BLaER1 (cell line): ENCODE results near the gene TCF15.
"Not testable (repeated sequence)": the region's sequence is repeated elsewhere in the genome, so short reads cannot be mapped to it uniquely, and the experiment has no call there.

Experiments used
- H3K27ac ChIP-seq: shearing (Covaris generic); formaldehyde crosslinking; 2 replicates; pipeline ENCODE4 v1.8.1; 2022
- H3K27me3 ChIP-seq: shearing (Covaris generic); formaldehyde crosslinking; 2 replicates; pipeline ENCODE4 v1.8.1; 2022
- H3K36me3 ChIP-seq: shearing (Covaris generic); formaldehyde crosslinking; 2 replicates; pipeline ENCODE4 v1.8.1; 2022
- H3K4me1 ChIP-seq: shearing (Covaris generic); formaldehyde crosslinking; 2 replicates; pipeline ENCODE4 v1.8.1; 2022
- H3K4me2 ChIP-seq: shearing (Covaris generic); formaldehyde crosslinking; 2 replicates; pipeline ENCODE4 v1.8.1; 2022
- H3K4me3 ChIP-seq: shearing (Covaris generic); formaldehyde crosslinking; 2 replicates; pipeline ENCODE4 v1.8.1; 2022
- H3K9ac ChIP-seq: shearing (Covaris generic); formaldehyde crosslinking; 2 replicates; pipeline ENCODE4 v1.8.1; 2022
- H3K9me3 ChIP-seq: shearing (Covaris generic); formaldehyde crosslinking; 2 replicates; pipeline ENCODE4 v1.8.1; 2022
- H4K20me1 ChIP-seq: shearing (Covaris generic); formaldehyde crosslinking; 2 replicates; pipeline ENCODE4 v1.8.1; 2022
- Cebpa-rat ChIP-seq: shearing (Covaris generic); IDR thresholded peaks from 2 replicates; pipeline ENCODE4 v1.8.1; 2022

Gene TCF15

GRCh38 chr20:642398-643174, 32.5 kb upstream of the TCF15 start:
- Histone ChIP-seq H3K4me2 (no peak overlapping the region), H3K4me1 (peaks cover 15% of the 10 kb centered on the region), H3K9me3 (no peaks in the 10 kb centered on the region), H3K27me3 (peaks cover 13% of the 10 kb centered on the region; the same call in 1 of the 2 replicates), H3K9ac (no peak overlapping the region), H3K4me3 (no peak overlapping the region), H3K36me3 (peaks cover 9% of the 10 kb centered on the region), H3K27ac (no peak overlapping the region), H4K20me1 (no peaks in the 10 kb centered on the region)
- TF ChIP-seq Cebpa-rat, result no peak

- not testable (repeated sequence) for H3K4me3 ChIP-seq, H4K20me1 ChIP-seq, H3K4me2 ChIP-seq, H3K9ac ChIP-seq, H3K36me3 ChIP-seq, H3K9me3 ChIP-seq, H3K27ac ChIP-seq
- Histone ChIP-seq H3K27me3 (peaks cover 13% of the 10 kb centered on the region; the same call in 1 of the 2 replicates), H3K4me1 (peaks cover 15% of the 10 kb centered on the region)
Measured at GRCh38 chr20:642013-642397, 31.9 kb upstream of the TCF15 start.

GRCh38 chr20:641516-641875, 31.4 kb upstream of the TCF15 start:
- Histone ChIP-seq H3K4me1 (peaks cover 13% of the 10 kb centered on the region), H3K4me3 (no peak overlapping the region), H3K36me3 (no peaks in the 10 kb centered on the region), H3K9me3 (no peaks in the 10 kb centered on the region), H3K9ac (no peak overlapping the region), H3K27ac (no peak overlapping the region), H3K27me3 (peaks cover 13% of the 10 kb centered on the region; the same call in 1 of the 2 replicates), H3K4me2 (no peak overlapping the region), H4K20me1 (no peaks in the 10 kb centered on the region)
- TF ChIP-seq Cebpa-rat, result no peak

- Histone ChIP-seq H3K4me1 (peaks cover 7% of the 10 kb centered on the region), H4K20me1 (no peaks in the 10 kb centered on the region), H3K9ac (no peak overlapping the region), H3K9me3 (no peaks in the 10 kb centered on the region), H3K4me2 (no peak overlapping the region), H3K27ac (no peak overlapping the region), H3K27me3 (peaks cover 13% of the 10 kb centered on the region; the same call in 1 of the 2 replicates), H3K36me3 (no peaks in the 10 kb centered on the region), H3K4me3 (no peak overlapping the region)
- no peak for TF ChIP-seq Cebpa-rat
Measured at GRCh38 chr20:640674-641515, 30.8 kb upstream of the TCF15 start.

GRCh38 chr20:638579-638978, 28.5 kb upstream of the TCF15 start:
- no peak for TF ChIP-seq Cebpa-rat
- H3K9me3 ChIP-seq, result no peaks in the 10 kb centered on the region
- no peaks in the 10 kb centered on the region for H3K4me1 ChIP-seq
- no peak overlapping the region for H3K27ac ChIP-seq
- no peaks in the 10 kb centered on the region for H4K20me1 ChIP-seq
- H3K4me2 ChIP-seq, result no peak overlapping the region
- H3K4me3 ChIP-seq, result no peak overlapping the region
- H3K9ac ChIP-seq, result no peak overlapping the region
- no peaks in the 10 kb centered on the region for H3K36me3 ChIP-seq
- H3K27me3 ChIP-seq, result peaks cover 13% of the 10 kb centered on the region; the same call in 1 of the 2 replicates

- H3K36me3 ChIP-seq, result no peaks in the 10 kb centered on the region
- H3K4me3 ChIP-seq, result no peak overlapping the region
- no peak overlapping the region for H3K9ac ChIP-seq
- no peaks in the 10 kb centered on the region for H3K4me1 ChIP-seq
- no peaks in the 10 kb centered on the region for H3K9me3 ChIP-seq
- TF ChIP-seq Cebpa-rat, result no peak
- H3K27me3 ChIP-seq, result peaks cover 3% of the 10 kb centered on the region; the same call in 1 of the 2 replicates
- no peaks in the 10 kb centered on the region for H4K20me1 ChIP-seq
- H3K4me2 ChIP-seq, result no peak overlapping the region
- H3K27ac ChIP-seq, result no peak overlapping the region
Measured at GRCh38 chr20:637559-637958, 27.4 kb upstream of the TCF15 start.

- H3K4me2 ChIP-seq, result no peak overlapping the region
- H3K27me3 ChIP-seq, result no peaks in the 10 kb centered on the region
- H4K20me1 ChIP-seq, result no peaks in the 10 kb centered on the region
- no peaks in the 10 kb centered on the region for H3K9me3 ChIP-seq
- no peak for TF ChIP-seq Cebpa-rat
- no peak overlapping the region for H3K9ac ChIP-seq
- H3K4me1 ChIP-seq, result no peaks in the 10 kb centered on the region
- H3K36me3 ChIP-seq, result no peaks in the 10 kb centered on the region
- H3K4me3 ChIP-seq, result no peak overlapping the region
- H3K27ac ChIP-seq, result no peak overlapping the region
Measured at GRCh38 chr20:635893-636338, 25.8 kb upstream of the TCF15 start.

- no peaks in the 10 kb centered on the region for H3K9me3 ChIP-seq
- no peak overlapping the region for H3K4me2 ChIP-seq
- no peaks in the 10 kb centered on the region for H3K27me3 ChIP-seq
- no peaks in the 10 kb centered on the region for H3K36me3 ChIP-seq
- no peak overlapping the region for H3K4me3 ChIP-seq
- TF ChIP-seq Cebpa-rat, result no peak
- H4K20me1 ChIP-seq, result no peaks in the 10 kb centered on the region
- no peaks in the 10 kb centered on the region for H3K4me1 ChIP-seq
- H3K27ac ChIP-seq, result no peak overlapping the region
- no peak overlapping the region for H3K9ac ChIP-seq
Measured at GRCh38 chr20:635028-635892, 25.2 kb upstream of the TCF15 start.

GRCh38 chr20:634148-634925, 24.2 kb upstream of the TCF15 start:
- H3K4me1 ChIP-seq, result no peaks in the 10 kb centered on the region
- no peak overlapping the region for H3K4me3 ChIP-seq
- H3K27me3 ChIP-seq, result no peaks in the 10 kb centered on the region
- H3K4me2 ChIP-seq, result no peak overlapping the region
- H3K9ac ChIP-seq, result no peak overlapping the region
- no peak overlapping the region for H3K27ac ChIP-seq
- no peak for TF ChIP-seq Cebpa-rat
- H4K20me1 ChIP-seq, result no peaks in the 10 kb centered on the region
- H3K36me3 ChIP-seq, result no peaks in the 10 kb centered on the region
- H3K9me3 ChIP-seq, result no peaks in the 10 kb centered on the region
